ENCODE data around the gene GNAI3.

The GNAI3 gene

DNA sequence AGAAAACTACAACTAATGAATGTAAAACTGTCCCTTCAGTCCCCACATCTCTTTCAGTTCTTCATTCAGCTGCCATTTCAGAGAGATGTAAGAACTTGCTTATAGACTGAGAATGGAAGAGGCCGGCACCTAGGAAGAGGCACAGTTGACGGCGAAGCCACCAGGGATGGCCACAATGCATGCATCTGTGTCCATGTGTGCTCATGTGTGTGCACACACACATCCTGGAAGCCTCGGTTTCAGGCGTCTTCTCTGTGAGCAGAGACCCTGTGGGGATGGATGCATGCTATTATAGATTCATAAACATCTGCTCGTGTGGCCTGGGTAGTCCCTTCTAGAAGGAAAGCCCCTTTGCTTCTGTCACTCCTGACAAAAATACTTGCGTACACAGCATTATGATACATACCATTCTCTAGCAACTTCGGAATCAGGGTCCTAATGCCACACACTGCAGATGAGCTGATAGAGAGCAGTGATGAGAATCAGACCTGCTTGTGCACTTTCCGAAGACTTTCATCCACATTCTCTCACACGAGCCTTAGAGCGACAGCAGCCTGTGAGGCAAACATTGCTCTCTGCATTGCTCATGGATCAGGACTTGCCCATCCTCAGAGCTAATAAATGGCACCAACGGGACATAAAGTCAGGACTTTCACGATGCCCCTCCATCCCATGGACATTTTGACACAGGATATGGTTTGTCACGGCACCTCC, 21.2 kb upstream of the GNAI3 start:
- no peak for DNase-seq (ENCODE audit: low spot score)

- DNase-seq (ENCODE audit: low spot score) = no peak
Measured at GRCh38 chr1:109527846-109528695, 20.3 kb upstream of the GNAI3 start.

GRCh38 chr1:109528712-109529111, 19.7 kb upstream of the GNAI3 start:
- DNase-seq (ENCODE audit: low spot score) = no peak

GRCh38 chr1:109529881-109530456, 18.4 kb upstream of the GNAI3 start:
- DNase-seq (ENCODE audit: low spot score) = no peak

- DNase-seq (ENCODE audit: low spot score) = no peak
Measured at GRCh38 chr1:109530457-109531087, 17.8 kb upstream of the GNAI3 start.

DNA sequence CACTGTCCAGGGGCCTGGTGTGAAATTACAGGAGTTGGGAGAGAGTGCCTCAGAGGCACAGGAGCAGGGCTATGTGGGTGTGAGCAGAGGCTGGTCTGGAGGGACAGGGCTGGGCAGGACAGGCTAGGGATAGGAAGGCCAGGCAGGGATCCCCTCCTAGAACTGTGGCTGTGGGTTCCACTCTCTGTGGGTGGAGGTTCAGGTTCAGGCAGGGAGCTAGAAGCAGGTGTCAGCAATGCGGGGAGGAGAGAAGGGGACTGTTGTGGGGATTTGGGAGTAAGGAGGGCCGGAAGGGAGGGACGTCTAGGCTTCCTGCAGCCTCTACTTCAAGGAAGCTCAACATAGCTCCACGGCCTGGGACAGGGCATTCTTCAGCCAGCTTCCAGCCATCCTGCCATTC, 17.0 kb upstream of the GNAI3 start:
- DNase-seq (ENCODE audit: low spot score) = no peak

DNA sequence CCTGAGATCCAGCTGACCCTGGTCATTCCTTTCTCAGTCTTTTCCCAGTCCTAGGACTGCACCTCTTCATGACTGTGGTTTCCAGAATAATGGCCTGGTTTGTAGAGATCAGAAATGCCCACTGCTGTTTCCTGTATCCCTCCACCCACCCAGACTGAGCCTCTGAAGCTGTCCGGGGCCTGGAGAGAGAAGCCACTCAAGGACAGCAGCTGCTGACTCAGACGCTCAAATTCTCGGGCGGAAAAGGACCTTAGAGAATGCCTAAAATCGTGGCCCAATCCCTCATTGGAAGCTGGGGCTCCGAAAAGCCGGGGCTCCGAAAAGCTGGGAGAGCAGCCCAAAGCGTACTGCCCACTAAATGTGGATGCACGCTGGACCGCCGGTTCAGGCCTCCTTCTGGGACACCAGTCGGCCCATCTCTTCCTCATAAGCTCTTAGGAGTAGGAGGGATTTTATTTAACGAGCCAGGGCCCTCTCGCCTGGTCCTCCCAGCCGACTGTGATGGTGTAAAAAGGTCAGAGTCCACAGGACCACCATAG, 16.5 kb upstream of the GNAI3 start:
- DNase-seq (ENCODE audit: low spot score) = no peak

DNA sequence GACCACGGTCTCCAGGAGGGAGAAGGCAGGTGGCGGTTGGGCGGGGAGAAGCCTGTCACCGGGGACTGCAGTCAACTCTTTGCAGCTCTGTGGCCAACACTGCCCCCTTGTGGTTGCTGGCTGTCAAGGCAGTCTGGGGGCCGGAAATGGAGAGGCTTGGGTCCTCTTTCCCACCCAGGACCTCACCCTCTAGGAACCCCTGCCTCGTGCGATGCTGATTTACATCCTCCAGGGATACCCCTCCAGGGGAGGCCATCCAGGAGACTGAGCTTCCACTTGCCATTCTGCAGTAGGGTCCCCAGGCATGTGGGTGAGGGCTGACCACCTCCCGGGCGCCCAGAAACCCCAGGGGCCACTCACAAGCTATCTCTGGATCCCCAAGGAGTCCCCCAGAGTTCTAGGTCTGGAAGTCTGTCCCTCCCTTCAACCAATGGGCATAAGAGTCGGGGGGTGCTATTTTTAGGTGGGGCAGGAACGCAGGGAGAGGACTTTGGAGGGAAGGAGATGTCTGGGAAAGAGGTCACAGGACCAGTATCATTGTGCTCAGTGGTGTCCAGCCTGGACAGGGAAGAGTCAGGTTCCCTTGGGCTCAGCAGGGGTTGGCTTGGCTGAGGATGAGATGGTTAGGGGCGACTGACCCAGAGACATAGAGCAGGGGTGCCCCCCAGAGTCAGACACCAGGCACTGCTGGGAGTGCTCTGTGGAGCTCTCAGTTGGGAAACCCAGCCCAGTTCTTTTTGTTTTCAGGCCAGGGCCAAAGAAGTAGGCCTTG, 15.9 kb upstream of the GNAI3 start:
- peak; percentile 90 for DNase-seq (ENCODE audit: low spot score)

GRCh38 chr1:109534307-109534858, 14.0 kb upstream of the GNAI3 start:
- no peak for DNase-seq (ENCODE audit: low spot score)

- no peak for DNase-seq (ENCODE audit: low spot score)
Measured at GRCh38 chr1:109535481-109535880, 12.9 kb upstream of the GNAI3 start.

DNA sequence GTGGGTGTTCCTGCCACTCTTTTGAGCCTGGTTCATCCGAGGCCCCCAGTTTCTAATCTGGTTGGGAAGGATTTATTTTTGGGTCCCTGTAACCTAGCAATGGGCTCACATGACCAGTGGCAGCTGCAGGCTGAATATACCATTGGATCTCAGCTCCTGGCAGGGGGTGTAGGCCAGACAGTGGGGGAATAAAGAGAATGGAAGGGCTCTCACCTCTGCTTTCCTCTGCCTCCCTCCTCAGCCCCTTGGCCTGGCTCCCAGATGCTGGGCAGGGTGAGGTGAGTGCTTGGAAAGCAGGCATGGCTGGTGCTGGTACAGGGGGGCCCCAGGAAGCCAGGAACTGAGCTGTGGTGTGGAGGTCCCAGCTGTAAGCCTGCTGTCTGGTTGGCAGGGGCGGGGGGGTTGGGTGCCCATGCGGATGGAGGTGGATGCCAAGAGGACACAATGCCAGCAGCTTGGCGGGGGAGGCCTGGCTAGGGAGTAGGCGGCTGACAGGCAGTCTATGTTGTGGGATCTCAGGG, 12.4 kb upstream of the GNAI3 start:
- no peak for DNase-seq (ENCODE audit: low spot score)

DNA sequence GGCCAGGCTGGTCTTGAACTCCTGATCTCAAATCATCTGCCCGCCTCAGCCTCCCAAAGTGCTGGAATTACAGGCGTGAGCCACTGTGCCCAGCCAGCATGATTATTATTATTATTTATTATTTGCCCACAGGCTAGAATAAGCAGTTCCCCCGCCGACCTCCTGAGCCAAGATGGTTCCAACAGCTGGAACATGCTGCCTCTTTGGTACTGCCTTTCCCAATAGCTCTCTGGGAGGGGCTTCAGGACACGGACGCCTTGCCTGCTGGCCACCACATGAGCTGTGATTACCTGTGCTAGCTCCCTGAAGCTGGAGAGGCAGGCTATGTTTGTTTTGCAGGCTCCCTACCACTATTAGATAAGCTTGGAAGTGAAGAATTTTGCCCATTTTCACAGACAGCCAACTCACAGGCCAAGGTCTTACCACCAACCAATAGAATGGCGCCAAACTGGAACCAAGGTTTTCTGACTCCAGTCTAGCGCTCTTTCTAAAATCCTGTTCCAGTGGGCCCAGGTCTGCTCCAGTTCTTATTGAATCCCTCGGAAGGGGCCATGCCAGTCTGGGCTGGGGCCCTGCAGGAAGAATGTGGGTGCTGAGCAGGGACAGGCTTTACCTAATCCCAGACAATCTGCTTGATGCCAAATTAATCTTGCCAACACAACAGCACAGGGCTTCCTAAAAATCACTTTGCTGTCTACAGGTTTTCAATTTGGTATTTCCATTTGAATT, 10.8 kb upstream of the GNAI3 start:
- no peak for DNase-seq (ENCODE audit: low spot score)

GRCh38 chr1:109538827-109539555, 9.4 kb upstream of the GNAI3 start:
- no peak for DNase-seq (ENCODE audit: low spot score)

DNA sequence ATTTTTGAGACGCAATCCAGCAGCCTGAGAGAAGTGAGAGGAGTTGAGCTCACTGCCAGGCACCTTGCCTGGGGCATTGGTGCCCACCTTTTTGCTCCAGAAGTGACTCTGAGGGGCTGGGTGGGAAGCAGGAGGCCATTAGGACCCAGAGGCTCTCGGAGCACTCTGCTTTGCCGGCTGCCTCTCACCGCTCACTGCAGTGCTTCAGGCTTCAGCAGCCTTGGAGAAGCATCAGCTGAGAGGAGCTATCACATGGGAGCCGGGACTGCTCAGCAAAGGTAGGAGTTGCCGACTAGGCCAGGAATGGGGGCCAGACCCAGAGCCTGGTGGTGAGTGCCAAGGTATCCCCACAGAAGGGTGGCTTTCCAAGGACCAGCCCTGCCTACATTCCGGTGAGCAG, 8.7 kb upstream of the GNAI3 start, which contains the start of gene GPR61:
GPR61 (plus strand) TSS at position 197 of the 400 bp plus-strand sequence. CDS start 3,151 bp downstream, outside the sequence.
- DNase-seq (ENCODE audit: low spot score) = no peak

- DNase-seq (ENCODE audit: low spot score) = no peak
Measured at GRCh38 chr1:109541102-109541501, 7.3 kb upstream of the GNAI3 start.

DNA sequence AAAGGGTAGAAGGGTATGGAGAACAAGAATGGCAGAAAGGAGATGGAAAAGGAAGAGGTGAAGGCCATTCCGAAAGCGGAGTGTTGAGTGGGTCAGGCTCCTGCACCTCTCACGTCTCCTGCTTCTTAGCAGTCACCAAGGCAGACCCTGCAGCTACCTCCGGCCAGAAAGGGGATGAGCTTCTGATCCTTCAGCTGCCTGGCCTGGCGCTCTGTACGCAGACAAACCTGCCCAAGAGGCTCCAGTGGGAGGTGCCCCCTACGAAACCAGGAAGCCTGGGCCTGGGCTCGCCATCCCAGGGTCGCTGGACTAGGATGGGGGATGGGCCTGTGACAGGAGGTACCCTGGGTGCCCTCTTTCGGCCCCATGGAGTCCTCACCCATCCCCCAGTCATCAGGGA, 5.8 kb upstream of the GNAI3 start:
- DNase-seq (ENCODE audit: low spot score) = no peak

GRCh38 chr1:109543283-109543987, 5.0 kb upstream of the GNAI3 start:
- no peak for DNase-seq (ENCODE audit: low spot score)

DNA sequence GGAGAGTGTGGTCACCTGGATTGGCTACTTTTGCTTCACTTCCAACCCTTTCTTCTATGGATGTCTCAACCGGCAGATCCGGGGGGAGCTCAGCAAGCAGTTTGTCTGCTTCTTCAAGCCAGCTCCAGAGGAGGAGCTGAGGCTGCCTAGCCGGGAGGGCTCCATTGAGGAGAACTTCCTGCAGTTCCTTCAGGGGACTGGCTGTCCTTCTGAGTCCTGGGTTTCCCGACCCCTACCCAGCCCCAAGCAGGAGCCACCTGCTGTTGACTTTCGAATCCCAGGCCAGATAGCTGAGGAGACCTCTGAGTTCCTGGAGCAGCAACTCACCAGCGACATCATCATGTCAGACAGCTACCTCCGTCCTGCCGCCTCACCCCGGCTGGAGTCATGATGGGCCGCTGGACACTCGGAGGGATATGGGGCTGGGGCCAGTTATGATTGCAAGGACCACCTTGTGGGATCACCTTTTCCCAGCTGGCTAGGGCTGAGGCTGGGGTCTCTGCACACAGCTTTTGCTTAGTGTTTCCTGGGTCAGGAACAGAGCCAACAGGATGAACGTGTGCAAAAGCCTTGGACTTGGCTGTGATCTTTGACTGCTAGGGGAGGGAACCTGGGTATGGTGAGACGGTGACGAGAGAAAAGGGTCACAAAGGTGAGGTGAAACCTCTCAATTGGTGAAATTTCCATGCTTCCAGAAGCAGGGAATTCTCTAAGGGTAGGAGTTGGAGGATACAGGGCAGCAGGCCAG, 4.3 kb upstream of the GNAI3 start:
- no peak for DNase-seq (ENCODE audit: low spot score)
